Measurements from ENCODE around the gene EIF3B.
"Not testable (repeated sequence)": the region's sequence is repeated elsewhere in the genome, so short reads cannot be mapped to it uniquely, and the experiment has no call there.

The EIF3B gene

DNA sequence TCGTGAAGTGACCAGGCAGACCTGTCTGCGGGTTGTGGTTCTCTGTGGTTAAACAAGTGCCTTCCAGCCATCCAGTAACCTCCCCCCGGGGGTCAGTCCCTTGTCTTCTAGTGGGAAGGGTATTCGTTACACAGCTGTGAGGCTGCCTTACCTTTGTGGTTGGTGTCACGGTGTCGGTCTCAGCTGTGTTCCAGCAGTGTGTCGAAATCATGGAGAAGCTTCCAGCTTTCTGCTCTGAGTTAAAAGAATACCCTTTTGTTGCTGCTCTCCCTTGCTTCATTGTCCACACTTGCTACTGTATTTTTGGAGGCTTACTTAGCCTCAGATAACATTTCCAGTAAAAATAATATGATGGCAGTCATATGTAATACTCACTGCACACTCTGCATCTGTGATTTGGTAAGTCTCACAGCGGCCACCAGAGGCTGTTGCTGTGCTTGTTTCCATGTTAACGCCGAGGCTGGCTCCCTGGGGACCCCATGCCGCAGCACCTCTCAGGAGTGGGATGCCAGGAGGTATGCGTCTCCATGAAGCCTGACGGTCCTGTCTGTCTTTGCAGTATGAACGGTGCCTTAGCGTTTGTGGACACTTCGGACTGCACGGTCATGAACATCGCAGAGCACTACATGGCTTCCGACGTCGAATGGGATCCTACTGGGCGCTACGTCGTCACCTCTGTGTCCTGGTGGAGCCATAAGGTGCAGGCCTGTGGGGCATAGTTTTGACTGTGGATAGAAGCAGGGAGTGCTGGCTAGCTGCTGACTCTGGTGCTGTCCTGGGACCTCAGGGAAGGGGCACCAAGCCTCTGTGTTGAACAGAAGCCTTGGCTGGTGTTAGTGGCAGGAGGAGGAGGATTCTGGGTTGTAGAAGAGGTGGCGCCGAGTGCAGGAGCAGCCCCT is 20.5 kb downstream of the EIF3B start:
- Mint-ChIP-seq H3K4me3 (no peak overlapping the region), H3K9me3 (no peaks in the 10 kb centered on the region), H3K27me3 (no peaks in the 10 kb centered on the region), H3K36me3 (ENCODE audit: low read depth) (peaks cover 98% of the 10 kb centered on the region), H3K27ac (no peak overlapping the region), H3K4me1 (ENCODE audit: low read depth) (peaks cover 4% of the 10 kb centered on the region)
- intact Hi-C loops (cut with micrococcal nuclease): loop anchor here (10.0 kb wide), 1 partner anchor 50 kb away; no protein-coding TSS in a partner anchor

GRCh38 chr7:2376351-2377154 is 21.9 kb downstream of the EIF3B start:
- Mint-ChIP-seq H3K27me3 (no peaks in the 10 kb centered on the region), H3K36me3 (ENCODE audit: low read depth) (peaks cover 97% of the 10 kb centered on the region), H3K9me3 (no peaks in the 10 kb centered on the region), H3K27ac (peak overlapping the region; percentile 3), H3K4me1 (ENCODE audit: low read depth) (peaks cover 4% of the 10 kb centered on the region), H3K4me3 (no peak overlapping the region)
- intact Hi-C loops (cut with micrococcal nuclease): loop anchor here (10.0 kb wide), 1 partner anchor 48 kb away; no protein-coding TSS in a partner anchor

DNA sequence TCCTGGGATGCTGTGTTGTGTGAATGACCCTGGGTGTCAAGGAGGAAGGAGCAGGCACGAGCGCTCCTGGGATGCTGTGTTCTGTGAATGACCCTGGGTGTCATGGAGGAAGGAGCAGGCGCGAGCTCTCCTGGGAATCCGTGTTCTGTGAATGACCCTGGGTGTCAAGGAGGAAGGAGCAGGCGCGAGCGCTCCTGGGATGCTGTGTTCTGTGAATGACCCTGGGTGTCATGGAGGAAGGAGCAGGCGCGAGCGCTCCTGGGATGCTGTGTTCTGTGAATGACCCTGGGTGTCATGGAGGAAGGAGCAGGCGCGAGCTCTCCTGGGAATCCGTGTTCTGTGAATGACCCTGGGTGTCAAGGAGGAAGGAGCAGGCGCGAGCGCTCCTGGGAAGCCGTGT is 22.9 kb downstream of the EIF3B start:
- not testable (repeated sequence) for H3K9me3 Mint-ChIP-seq; H3K4me1 Mint-ChIP-seq (ENCODE audit: low read depth); H3K4me3 Mint-ChIP-seq; H3K27me3 Mint-ChIP-seq
- H3K36me3 Mint-ChIP-seq (ENCODE audit: low read depth): peaks cover 97% of the 10 kb centered on the region
- H3K27ac Mint-ChIP-seq: peak overlapping the region; percentile 3
- intact Hi-C loops (cut with micrococcal nuclease): loop anchor here (10.0 kb wide), 1 partner anchor 47 kb away; no protein-coding TSS in a partner anchor

- not testable (repeated sequence) for H3K4me1 Mint-ChIP-seq (ENCODE audit: low read depth); H3K27me3 Mint-ChIP-seq; H3K9me3 Mint-ChIP-seq
- Mint-ChIP-seq H3K36me3 (ENCODE audit: low read depth) (peaks cover 97% of the 10 kb centered on the region), H3K27ac (peak overlapping the region; percentile 56), H3K4me3 (peak overlapping the region; percentile 11)
- intact Hi-C loops (cut with micrococcal nuclease): loop anchor here (10.0 kb wide), 1 partner anchor 47 kb away; no protein-coding TSS in a partner anchor
Observed at GRCh38 chr7:2378125-2378524, 23.5 kb downstream of the EIF3B start.

GRCh38 chr7:2379161-2379560 is 24.5 kb downstream of the EIF3B start:
- Mint-ChIP-seq H3K4me3 (no peak overlapping the region), H3K27ac (no peak overlapping the region), H3K9me3 (no peaks in the 10 kb centered on the region), H3K36me3 (ENCODE audit: low read depth) (peaks cover 97% of the 10 kb centered on the region), H3K4me1 (ENCODE audit: low read depth) (peaks cover 4% of the 10 kb centered on the region), H3K27me3 (no peaks in the 10 kb centered on the region)
- intact Hi-C loops (cut with micrococcal nuclease): loop anchor here (10.0 kb wide), 1 partner anchor 46 kb away; no protein-coding TSS in a partner anchor

GRCh38 chr7:2379821-2380450 is 25.3 kb downstream of the EIF3B start:
- H3K27me3 Mint-ChIP-seq: no peaks in the 10 kb centered on the region
- intact Hi-C loops (cut with micrococcal nuclease): loop anchor here (10.0 kb wide), 1 partner anchor 45 kb away; no protein-coding TSS in a partner anchor
- no peak overlapping the region for H3K27ac Mint-ChIP-seq
- peaks cover 93% of the 10 kb centered on the region for H3K36me3 Mint-ChIP-seq (ENCODE audit: low read depth)
- no peaks in the 10 kb centered on the region for H3K9me3 Mint-ChIP-seq
- no peak overlapping the region for H3K4me3 Mint-ChIP-seq
- H3K4me1 Mint-ChIP-seq (ENCODE audit: low read depth): peaks cover 4% of the 10 kb centered on the region

GRCh38 chr7:2380461-2380860 is 25.8 kb downstream of the EIF3B start:
- Mint-ChIP-seq H3K4me1 (ENCODE audit: low read depth) (peaks cover 4% of the 10 kb centered on the region), H3K27me3 (no peaks in the 10 kb centered on the region), H3K27ac (no peak overlapping the region), H3K4me3 (no peak overlapping the region), H3K36me3 (ENCODE audit: low read depth) (peaks cover 88% of the 10 kb centered on the region), H3K9me3 (no peaks in the 10 kb centered on the region)
- intact Hi-C loops (cut with micrococcal nuclease): no loop called here

GRCh38 chr7:2381227-2381626 is 26.6 kb downstream of the EIF3B start:
- intact Hi-C loops (cut with micrococcal nuclease): no loop called here
- no peaks in the 10 kb centered on the region for H3K9me3 Mint-ChIP-seq
- H3K36me3 Mint-ChIP-seq (ENCODE audit: low read depth): peaks cover 80% of the 10 kb centered on the region

DNA sequence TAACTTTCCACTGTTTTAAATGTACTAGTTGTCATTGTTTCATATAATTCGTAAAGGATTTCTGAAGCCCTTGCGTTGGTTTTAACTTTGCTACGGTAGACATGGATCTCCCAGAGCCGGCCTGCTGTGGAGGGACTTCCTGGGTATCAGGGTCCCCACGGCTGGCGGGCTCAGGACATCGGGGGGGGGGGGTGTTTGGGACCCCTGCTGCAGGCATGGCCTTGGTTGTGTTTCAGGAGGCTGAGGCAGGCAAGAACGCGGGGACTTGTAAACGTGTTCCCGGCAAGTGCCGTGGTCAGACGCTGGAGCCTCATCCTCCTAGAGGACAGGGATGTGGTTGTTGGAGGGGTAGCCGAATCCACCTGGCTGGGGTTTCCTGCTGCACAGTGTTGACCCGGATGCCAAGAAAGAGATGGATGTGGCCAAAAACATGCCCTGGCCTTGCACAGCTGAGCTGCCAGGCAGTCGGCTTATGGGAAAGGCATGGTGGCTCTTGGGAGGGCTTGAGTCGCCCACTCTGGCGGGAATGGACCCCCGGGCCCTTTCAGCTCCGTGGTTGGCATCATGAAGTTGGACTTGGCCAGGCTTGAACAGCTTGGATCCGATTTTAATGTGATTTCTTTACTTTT is 27.4 kb downstream of the EIF3B start:
- intact Hi-C loops (cut with micrococcal nuclease): no loop called here

More at GRCh38 chr7:2381227-2381626, 26.6 kb downstream of the EIF3B start:
- H3K4me1 Mint-ChIP-seq (ENCODE audit: low read depth): peaks cover 4% of the 10 kb centered on the region
- H3K27me3 Mint-ChIP-seq: no peaks in the 10 kb centered on the region
- H3K27ac Mint-ChIP-seq: no peak overlapping the region
- H3K4me3 Mint-ChIP-seq: no peak overlapping the region

GRCh38 chr7:2383543-2384274 is 29.1 kb downstream of the EIF3B start:
- Mint-ChIP-seq H3K27me3 (peaks cover 2% of the 10 kb centered on the region), H3K27ac (no peak overlapping the region), H3K9me3 (no peaks in the 10 kb centered on the region), H3K4me3 (no peak overlapping the region), H3K36me3 (ENCODE audit: low read depth) (peaks cover 57% of the 10 kb centered on the region), H3K4me1 (ENCODE audit: low read depth) (peaks cover 4% of the 10 kb centered on the region)
- intact Hi-C loops (cut with micrococcal nuclease): no loop called here

More for the DNA sequence above, 27.4 kb downstream of the EIF3B start:
- Mint-ChIP-seq H3K27ac (no peak overlapping the region), H3K36me3 (ENCODE audit: low read depth) (peaks cover 72% of the 10 kb centered on the region), H3K4me1 (ENCODE audit: low read depth) (peaks cover 4% of the 10 kb centered on the region), H3K9me3 (no peaks in the 10 kb centered on the region), H3K4me3 (no peak overlapping the region), H3K27me3 (no peaks in the 10 kb centered on the region)

GRCh38 chr7:2384354-2385243 is 30.0 kb downstream of the EIF3B start:
- intact Hi-C loops (cut with micrococcal nuclease): no loop called here
- Mint-ChIP-seq H3K36me3 (ENCODE audit: low read depth) (peaks cover 48% of the 10 kb centered on the region), H3K4me1 (ENCODE audit: low read depth) (peaks cover 11% of the 10 kb centered on the region), H3K27me3 (peaks cover 6% of the 10 kb centered on the region), H3K9me3 (no peaks in the 10 kb centered on the region), H3K27ac (no peak overlapping the region), H3K4me3 (no peak overlapping the region)

DNA sequence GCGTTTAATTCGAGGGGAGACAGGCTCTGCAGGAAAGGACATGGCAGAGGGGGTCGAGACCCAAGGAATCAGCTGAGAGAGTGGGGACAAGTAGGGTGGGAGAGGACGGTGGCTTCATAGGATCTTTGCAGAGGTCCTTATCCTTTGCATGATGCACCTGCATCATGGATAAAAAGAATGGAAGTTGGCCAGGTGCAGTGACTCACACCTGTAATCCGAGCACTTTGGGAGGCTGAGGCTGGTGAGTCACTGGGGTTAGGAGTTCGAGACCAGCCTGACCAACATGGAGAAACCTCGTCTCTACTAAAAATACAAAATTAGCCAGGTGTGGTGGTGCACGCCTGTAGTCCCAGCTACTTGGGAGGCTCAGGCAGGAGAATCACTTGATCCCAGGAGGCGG is 31.5 kb downstream of the EIF3B start:
- intact Hi-C loops (cut with micrococcal nuclease); H3K9me3 Mint-ChIP-seq; H3K4me3 Mint-ChIP-seq; H3K27me3 Mint-ChIP-seq; H3K27ac Mint-ChIP-seq: not testable (repeated sequence)
- H3K36me3 Mint-ChIP-seq (ENCODE audit: low read depth): peaks cover 33% of the 10 kb centered on the region
- peaks cover 26% of the 10 kb centered on the region for H3K4me1 Mint-ChIP-seq (ENCODE audit: low read depth)

All from dendritic cell treated with granulocyte-macrophage colony-stimulating factor and Interleukin-4, amounts not matched to agents 40 ng/mL and 50 ng/mL, for 4 days (primary cell).